SKM-1 (cell line): ENCODE results near the gene TIMP2.
"Not testable (repeated sequence)": the region's sequence is repeated elsewhere in the genome, so short reads cannot be mapped to it uniquely, and the experiment has no call there.

ENCODE experiments used
- DNase-seq: peaks from one replicate; lab custom pipeline; 2025; ENCODE audit not compliant: unreplicated experiment; lab: John Stamatoyannopoulos, UW

Gene TIMP2

DNA sequence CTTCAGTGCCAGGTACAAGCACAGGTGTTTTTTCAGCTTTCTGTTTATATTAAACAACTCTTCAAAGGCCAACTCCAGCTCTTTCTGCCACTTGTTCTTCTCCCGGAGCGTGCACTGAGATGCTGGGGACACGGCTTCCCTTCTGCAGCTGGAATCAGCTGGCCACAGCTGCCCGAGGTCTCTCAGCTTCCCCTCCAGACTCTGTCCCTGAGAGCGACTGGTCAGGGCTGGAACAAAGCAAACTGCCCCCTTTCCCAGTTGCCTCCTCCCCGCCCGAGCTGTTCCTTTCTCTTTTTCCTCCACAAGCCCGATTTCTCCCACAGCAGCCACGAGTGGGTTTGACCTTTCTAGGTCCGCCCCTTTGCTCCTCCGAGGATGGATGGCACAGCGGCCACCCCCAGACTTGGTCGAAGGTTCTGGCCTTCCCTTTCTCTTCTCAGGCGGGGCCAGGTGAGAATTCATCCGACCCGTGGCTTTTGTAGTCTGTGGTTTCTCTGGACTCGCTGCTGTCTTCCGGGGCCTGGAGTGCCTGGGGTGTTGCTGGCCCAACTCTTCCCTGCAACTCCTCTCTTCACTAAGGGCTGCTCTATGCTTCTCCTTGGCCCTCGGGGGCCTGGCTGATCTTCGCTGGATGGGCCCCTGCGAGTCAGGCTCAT is 33.7 kb downstream of the TIMP2 start:
- DNase-seq: no peak

DNA sequence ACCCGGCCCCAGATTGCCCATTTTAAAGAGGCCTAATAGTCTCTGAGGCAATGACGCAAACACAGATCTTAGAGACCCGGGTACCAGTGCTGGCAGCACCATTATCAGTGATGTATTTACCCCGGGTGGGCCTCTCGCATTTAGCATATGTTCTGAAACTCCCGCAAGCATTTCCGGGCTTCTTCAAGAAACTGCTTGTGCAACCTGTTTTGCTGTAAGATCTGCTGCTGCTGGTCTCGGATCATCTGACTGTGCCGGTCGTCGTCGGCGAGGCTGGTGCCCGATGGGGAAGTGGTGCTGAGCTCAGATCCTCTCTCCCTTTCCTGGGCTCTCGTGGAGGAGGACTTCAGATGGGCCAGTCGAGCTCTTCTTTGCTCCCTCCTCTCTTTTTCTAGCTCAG is 34.7 kb downstream of the TIMP2 start:
- peak; percentile 98 for DNase-seq

DNA sequence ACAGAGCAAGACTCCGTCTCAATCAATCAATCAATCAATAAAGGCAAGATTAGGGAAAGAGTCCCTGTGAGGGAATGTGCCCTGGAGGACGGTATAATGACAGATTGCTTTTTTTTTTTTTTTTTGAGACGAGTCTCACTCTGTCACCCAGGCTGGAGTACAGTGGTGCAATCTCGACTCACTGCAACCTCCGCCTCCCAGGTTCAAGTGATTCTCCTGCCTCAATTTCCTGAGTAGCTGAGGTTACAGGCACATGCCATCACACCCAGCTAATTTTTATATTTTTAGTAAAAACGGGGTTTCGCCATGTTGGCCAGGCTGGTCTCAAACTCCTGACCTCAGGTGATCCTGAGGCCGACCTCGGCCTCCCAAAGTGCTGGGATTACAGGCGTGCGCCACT is 35.1 kb downstream of the TIMP2 start:
- not testable (repeated sequence) for DNase-seq

DNA sequence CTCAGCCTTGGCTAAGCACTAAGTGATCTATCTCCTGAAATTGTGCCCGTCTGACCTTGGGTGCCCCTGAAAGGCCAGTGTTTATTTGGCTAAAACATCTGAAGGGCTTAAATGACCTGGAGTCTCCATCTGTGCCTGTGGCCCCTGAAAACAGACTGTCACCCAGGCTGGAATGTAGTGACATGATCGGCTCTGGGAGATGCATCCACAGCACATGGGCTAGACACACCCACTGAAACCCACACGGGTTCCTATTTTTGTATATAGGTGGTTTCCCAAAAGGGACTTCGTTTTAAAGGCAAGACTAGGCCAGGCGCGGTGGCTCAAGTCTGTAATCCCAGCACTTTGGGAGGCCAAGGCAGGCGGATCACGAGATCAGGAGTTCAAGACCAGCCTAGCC is 35.7 kb downstream of the TIMP2 start:
- no peak for DNase-seq

DNA sequence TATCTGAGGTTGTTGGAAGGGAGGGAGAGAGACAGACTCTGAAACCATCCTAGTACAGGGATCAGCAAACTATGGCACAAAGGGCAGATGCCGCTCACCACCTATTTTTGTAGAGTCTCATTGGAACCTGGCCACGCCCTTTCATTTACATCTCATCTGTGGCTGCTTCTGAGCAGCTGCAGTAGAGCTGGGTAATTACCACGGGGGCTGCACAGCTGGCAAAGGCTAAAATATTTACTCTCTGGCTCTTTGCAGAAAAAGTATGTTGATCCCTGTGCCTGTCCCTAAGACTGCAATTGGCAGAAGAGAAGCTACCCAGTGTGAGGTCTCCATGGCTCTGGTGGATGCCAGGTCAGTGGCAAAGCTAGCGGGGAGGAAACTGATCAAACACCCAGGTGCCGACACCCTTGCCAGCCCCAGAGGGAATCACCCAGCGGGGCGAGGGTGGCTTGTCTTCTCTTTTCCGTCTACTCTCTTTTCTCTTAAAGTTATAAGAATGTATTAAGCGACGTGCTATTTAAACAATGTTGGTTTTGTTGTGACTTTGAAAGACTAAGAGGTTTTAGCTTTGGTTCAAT is 36.2 kb downstream of the TIMP2 start:
- DNase-seq: no peak

DNA sequence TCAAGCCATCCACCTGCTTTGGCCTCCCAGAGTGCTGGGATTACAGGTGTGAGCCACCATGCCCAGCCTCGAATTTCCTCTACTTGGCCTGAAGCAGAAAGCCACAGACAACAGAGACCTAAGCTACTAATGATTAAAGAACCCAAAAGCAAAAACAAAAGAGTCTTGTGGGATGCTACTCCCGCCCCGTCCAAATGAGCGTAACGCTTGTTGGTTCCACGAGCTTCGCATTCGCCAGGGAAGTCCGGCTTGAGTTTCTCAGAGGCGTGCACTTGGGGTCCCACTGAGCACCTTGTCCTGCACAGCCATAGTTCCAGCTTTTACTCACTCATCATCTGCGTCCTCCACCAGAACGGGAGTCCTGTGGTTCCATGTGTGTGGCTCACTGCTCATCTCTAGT is 38.2 kb downstream of the TIMP2 start:
- no peak for DNase-seq

DNA sequence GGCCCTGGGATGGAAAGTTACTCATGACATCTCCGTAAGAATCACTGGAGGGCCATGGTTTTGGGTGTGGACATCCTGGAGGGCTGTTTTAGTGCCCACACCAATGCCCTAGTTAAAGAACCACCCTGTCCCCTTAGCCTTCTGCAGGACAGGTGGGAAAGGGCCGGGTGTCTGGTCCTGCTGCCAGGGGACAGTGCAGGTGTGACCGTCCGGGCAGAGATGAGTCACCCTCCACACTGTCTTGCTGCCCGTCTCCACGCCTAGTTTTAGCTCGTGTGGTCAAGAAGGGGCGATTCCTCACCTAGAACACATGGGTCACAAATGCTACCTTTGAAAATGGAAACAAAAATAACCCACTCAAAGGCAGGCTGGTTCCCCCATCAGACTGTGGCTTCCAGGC is 39.2 kb downstream of the TIMP2 start:
- DNase-seq: no peak

DNA sequence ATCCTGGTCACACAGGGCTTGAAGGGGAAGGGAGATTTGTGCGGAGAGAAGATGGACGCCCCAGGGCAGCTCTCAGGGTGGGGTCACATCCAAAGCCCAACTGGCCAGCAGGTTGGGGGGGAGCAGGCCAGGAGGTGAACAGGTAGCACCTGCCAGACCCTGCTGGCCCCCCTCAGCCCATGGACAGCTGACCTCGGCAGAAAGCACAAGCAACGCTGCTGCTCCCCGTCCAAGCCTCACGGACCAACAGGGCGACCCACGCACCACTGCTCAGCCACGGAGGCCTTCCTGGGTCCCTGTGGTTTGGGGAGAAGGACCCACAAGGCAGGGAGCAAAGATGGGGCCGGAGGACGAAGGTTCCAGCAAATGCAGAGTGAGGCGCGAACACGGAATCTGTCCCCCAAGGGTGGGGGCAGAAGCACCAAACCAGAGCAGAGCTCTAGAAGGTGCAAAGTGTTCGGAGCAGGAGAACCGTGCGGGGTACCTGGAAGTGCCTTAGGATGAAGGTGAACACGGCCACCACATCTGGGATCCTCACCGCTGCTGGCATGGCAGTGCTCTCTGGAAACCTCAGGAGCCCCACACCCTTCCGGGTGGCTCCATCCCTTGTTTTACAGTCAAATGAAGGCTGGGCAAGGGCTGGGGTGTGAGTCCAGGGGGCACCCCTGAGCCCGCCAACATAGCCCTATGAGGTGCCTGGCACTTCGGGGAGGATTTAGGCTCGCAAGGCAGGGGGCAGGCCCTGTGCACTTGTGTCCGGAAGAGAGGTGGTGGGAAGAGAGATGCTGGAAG is 40.1 kb downstream of the TIMP2 start:
- DNase-seq: no peak

DNA sequence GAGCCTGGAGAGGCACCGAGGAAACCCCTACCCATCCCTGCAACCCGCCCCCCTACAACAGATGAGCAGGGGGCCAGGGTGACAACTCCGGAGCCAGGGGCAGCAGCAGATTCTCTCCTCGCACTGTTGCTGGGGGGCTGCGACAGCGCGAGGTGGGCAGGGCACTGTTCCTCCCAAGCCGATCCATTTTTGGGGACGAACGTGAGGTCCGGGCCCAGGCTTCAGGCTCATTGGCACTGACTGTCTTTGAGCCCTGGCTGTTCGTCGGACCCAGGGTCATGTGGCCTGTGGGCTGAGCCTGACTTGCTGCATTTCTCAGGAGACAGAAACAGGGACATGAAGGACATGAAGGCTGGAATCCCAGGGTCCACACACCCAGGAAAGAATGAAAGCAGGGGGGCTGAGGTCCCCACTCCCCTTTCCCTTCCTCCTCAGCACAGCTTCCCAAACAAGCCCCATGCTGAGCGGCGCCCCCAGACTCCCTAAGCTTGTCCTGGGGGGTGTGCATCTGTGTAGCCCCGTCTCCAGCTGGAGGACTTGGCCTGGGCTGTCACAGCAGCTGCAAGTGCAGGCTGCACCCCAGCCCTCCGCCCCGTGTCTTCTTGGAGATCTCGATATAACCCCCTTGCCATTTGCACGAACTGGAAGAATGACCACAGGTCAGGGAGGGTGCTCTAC is 40.9 kb downstream of the TIMP2 start:
- no peak for DNase-seq

DNA sequence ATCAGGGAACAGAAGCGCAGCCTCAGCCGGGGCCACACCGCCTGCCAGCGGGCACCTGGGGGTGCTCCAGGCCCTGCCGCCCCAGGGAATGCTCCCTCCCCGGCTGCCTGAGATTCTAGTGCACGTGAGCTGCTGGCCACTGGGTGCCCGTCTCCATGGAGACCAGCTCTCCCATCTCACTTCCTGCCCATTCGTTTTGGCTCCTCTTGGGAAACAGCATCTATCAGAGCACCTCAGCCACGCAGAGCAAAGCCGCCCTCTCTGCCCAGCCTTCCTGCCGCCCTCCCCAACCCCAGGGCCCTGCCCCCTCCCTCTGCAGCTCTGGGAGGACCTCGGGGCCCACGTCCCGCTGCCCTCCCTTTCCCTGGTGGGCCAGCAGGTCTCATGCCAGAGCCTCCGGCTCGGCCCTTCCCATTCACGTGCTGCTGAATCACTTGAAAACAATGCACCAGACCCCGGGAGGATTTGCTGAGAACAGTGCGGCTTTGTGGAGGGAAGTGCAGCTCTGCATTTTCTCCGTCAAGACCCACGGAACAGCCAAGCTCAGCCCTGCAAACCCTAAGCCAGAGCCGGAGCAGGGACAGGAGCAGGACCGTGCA is 41.6 kb downstream of the TIMP2 start:
- no peak for DNase-seq

DNA sequence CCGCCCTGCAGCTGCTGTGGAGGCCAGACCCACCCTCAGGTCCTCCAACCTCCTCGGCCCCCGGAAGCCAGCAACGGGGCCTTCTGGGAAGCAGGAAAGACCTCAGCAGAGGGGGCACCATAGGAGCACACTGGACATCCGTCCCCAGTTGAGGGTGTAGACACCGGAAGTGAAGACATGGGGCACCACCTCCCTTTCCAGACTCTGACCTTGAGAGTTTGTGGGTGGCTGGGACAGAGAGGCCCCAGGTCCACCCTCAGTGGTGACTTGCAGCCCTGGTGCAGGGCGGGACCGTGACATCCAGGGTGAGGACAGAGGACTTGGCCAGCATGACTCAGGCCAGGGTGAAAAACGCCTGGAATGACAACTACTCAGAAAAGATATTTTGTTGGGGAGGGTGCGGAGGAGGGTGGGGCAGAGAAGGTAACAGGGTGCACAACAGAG is 42.1 kb downstream of the TIMP2 start:
- no peak for DNase-seq

DNA sequence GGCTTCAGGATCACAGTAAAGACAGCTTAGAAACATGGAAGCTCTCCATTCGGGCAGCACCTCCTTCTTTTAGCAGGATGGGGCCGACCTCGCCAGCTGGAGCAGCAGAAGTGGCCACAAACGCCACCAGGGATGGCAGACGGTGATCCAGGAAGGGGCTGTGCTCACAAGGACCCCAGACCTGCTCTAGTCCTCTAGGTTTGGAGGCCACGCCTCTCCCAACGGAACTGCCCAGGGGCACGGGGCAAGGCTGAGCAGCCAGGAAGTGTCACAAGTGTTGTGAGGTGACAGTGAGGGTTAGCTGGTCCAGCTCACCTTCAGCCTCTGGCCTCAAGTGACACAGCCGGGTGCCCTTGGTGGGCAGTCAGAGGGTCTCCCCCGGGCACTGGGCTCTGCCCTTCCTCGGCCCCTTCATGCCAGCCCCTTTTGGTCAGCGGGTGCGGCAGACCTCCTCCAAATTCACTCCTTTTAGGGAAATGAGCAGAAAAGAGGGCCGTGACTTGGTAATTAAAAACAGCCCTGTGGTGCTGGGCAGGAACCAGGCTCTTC is 42.6 kb downstream of the TIMP2 start:
- no peak for DNase-seq

DNA sequence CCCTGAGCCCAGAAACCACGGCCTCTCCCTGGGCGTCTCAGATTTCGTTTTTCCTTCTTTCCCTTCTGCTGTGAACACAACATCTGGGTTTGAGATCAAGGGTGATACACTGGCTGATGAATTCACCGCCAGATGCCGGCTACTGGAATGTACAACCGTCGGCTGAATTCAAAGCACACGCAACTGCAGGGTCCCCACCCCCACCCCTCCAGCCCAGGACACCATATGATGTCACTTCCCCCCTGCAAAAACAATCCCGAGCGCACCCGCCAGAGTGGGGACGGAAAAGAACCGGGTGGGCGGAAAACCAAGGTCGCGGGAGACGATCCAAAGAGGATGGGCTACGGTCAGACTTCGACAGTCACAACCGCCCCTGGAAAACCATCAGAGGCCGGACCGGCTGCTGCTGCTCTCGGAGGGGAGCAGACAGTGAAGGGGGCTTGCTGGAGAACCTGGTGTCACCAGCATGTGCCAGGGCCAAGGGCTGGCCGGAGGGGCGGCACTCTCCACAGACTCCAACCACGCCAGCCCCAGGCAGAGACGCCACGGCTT is 45.5 kb downstream of the TIMP2 start:
- DNase-seq: no peak

DNA sequence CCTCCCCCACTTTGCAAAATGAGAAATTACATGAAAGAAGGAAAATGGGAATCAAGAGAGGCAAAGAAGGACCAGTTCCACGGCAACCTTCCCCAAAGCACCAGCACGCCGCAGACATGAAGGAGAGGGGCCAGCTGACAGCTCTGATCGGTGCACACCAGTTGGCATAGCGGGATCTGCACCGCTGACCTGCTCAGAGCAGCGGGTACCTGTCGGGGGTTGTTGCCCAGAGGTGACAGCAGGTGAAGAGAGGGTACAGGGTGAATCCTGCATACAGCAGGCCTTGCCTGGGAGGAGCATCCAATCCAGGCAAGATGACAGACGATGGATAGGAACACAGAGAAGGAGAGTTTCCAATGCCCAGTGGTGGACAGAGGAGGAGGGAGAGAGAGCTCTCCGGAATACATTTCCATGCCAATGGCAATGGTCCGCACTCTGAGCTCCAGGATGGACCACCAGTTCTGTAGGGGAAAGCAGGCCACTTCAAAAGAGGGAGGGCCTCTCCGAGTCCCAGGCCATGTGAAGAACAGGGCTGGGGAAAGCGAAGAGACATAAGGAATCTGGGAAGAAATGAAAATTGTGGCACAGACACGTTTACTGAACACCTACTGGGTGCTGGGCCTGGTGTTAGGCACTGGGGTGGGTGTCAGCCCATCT is 46.2 kb downstream of the TIMP2 start:
- DNase-seq: no peak

DNA sequence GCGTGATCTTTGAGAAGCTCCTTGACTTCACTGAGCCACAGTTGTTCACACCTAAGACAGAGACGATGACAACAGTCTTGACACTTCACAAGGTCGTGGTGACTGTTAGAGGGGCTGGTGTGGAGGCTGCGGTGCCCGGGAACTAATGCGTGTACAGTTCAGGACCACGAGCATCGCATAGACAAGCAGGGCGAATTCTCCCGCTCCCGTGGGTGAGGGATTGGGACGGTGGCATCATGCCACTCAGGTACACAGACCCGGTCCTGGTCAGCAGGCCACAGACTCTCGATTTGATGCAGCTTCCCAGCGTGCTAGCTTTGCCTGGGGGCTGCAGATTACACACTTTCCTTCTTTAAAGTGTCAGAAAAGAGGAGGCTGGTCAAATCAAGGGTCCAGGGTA is 46.9 kb downstream of the TIMP2 start:
- no peak for DNase-seq

DNA sequence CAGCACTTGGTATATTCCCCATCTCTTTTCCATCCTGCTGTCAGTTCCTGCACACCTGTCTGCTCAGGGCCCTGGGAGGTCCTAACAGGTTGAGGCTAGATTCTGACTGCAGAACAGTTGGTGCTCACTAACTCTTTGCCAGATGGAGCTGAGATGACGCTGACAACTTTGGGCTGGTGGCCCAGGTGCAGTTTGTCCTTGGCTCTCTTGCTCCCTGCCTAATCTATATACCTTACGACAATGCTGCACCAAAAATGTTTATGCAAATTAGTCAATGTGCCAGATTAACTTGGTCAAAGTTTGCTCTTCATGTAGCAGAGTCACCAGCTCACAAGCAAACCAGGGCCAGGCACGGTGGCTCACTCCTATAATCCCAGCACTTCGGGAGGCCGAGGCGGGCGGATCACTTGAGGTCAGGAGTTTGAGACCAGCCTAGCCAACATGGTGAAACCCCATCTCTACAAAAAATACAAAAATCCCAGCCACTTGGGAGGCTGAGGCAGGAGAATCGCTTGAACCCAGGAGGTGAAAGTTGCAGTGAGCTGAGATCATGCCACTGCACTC is 48.2 kb downstream of the TIMP2 start:
- DNase-seq: not testable (repeated sequence)

DNA sequence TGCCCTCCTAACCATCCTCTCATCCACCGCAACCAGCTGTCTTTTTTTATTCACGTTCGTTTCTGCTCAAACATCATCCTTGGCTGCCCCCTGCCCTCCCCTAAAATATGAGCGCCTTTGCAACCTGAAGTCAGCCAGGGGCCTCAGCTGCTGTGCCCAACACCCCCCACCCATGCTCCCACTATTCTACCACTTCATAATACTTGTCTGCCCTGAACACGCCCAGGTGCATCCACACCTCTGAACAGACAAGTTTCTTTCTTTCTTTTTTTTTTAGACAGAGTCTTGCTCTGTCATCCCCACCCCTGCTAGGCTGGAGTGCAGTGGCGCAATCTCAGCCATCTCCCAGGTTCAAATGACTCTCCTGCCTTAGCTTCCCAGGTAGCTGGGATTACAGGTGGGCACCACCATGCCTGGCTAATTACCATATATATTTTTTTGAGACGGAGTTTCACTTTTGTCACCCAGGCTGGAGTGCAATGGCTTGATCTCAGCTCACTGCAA is 49.0 kb downstream of the TIMP2 start:
- DNase-seq: no peak

DNA sequence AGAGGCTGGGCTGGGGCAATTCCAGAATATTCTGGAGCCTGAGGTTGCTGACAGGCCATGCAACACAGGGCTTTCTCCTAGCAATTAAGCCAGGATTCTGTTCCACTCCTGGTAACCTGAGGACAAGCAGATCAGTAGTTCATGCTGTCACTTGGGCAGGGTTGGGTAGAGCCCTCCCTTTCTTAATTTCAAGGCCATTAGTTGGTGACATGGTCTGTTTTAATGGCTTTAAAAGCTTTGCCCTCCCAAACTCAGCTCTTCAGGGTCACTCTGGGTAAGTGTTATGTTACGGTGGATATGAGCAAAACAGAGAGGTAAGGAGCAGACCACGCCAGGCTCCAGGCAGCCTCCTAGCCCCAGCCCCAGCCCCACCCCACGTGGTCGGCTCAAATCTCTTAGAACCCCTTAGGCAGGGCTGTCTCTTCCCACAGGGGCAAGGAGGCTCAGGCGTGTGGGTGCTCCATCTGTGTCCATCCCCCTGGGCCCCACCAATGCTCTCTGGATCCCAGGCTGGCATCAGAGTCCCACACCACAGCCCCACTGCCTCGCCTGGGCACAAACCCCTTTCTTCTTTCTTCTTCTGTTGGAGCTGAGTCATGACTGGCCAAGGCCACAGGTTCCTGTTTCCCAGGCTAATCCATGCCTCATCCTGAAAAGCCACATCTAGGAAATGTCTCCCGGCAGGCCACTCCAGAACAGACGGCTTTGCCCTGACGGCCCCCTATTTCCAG is 49.7 kb downstream of the TIMP2 start:
- no peak for DNase-seq
